Germinal center (tissue), 1 donor: ENCODE results near the gene EIF4EBP3.

Experiments
- DNase-seq: peaks from one replicate; pipeline ENCODE4 v3.0.0; 2012; ENCODE audit warnings: mixed read lengths, low spot score

The EIF4EBP3 gene

GRCh38 chr5:140557136-140557805 is 9.8 kb downstream of the EIF4EBP3 start, which contains the start of gene SRA1:
SRA1 (minus strand) TSS chr5:140557473; CDS start chr5:140557452, 21 bp downstream.
- DNase-seq = peak; percentile 91

GRCh38 chr5:140557965-140558364 is 10.5 kb downstream of the EIF4EBP3 start:
- DNase-seq = no peak

GRCh38 chr5:140558542-140558941 is 11.1 kb downstream of the EIF4EBP3 start:
- no peak for DNase-seq

GRCh38 chr5:140560227-140560626 is 12.8 kb downstream of the EIF4EBP3 start:
- no peak for DNase-seq

- no peak for DNase-seq
Observed at GRCh38 chr5:140561753-140562523, 14.5 kb downstream of the EIF4EBP3 start.

GRCh38 chr5:140563596-140563995 is 16.1 kb downstream of the EIF4EBP3 start:
- no peak for DNase-seq

- DNase-seq = peak; percentile 95
Observed at GRCh38 chr5:140564196-140565023, 16.9 kb downstream of the EIF4EBP3 start, which contains the start of the genes APBB3 and SLC35A4. APBB3 (minus strand) TSS chr5:140564598; CDS start chr5:140564245, 353 bp downstream. SLC35A4 (plus strand) TSS chr5:140564828; CDS start chr5:140567170, 2,342 bp downstream.

GRCh38 chr5:140565024-140565779 is 17.7 kb downstream of the EIF4EBP3 start:
- peak; percentile 24 for DNase-seq

GRCh38 chr5:140565780-140566095 is 18.3 kb downstream of the EIF4EBP3 start:
- no peak for DNase-seq

- DNase-seq = no peak
Observed at GRCh38 chr5:140566665-140567064, 19.2 kb downstream of the EIF4EBP3 start.

GRCh38 chr5:140567136-140567818 is 19.8 kb downstream of the EIF4EBP3 start:
- no peak for DNase-seq

- no peak for DNase-seq
Observed at GRCh38 chr5:140567871-140568270, 20.4 kb downstream of the EIF4EBP3 start.

- no peak for DNase-seq
Observed at GRCh38 chr5:140568443-140569063, 21.1 kb downstream of the EIF4EBP3 start.

- no peak for DNase-seq
Observed at GRCh38 chr5:140569197-140569596, 21.7 kb downstream of the EIF4EBP3 start.

- DNase-seq = no peak
Observed at GRCh38 chr5:140570058-140570457, 22.6 kb downstream of the EIF4EBP3 start.

GRCh38 chr5:140570488-140570887 is 23.0 kb downstream of the EIF4EBP3 start:
- no peak for DNase-seq

- DNase-seq = no peak
Observed at GRCh38 chr5:140571105-140571504, 23.6 kb downstream of the EIF4EBP3 start.

GRCh38 chr5:140573683-140574082 is 26.2 kb downstream of the EIF4EBP3 start:
- DNase-seq = no peak

- no peak for DNase-seq
Observed at GRCh38 chr5:140574165-140574564, 26.7 kb downstream of the EIF4EBP3 start.

GRCh38 chr5:140575309-140575708 is 27.8 kb downstream of the EIF4EBP3 start:
- DNase-seq = no peak

- DNase-seq = no peak
Observed at GRCh38 chr5:140576776-140577201, 29.3 kb downstream of the EIF4EBP3 start.
